ENCODE measurements around the gene PDE4D.
"Not testable (repeated sequence)": the region's sequence is repeated elsewhere in the genome, so short reads cannot be mapped to it uniquely, and the experiment has no call there.

PDE4D gene

DNA sequence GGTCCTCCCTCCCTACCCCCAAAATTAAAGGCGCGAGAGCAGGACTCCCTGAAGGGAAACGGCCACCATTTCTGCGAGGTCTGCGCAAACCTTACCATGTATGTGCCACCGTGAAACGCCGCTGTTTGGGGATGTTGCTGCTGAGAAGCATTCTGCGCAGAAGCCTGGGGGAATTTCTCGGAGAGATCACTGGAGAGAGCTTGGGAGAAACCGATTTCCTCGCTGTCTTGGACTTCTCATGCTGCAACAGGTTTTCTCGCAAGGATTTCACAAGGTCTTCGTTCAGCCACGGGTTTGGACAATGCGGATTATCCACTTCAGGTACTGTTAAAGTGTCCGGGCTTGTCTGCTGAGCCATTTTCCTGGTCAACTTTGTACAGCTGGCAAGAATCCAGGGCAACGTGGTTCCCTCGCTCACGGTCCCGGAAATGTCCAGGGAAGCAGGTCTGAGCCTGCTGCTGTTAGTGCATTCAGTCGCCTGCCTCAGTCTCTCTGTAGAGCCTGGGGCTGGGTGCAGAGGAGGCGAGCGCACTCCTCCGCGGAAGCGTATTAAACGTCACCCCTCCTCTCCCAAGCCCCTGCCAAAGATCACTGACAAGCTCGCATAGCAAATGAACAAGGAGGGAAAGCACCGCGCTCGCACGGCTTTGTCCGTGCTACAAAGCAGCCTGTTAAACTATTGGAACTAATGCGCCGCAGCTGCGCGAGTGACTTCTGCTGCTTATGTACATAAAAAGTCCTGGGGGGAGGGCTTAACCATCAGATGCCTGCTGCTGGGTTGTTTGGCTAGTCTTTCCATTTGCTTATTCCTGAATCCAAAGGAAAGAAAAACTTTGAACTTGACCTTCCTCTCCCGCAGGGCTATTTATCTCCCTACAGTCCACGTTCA is 125.1 kb downstream of the PDE4D start:
- DNase-seq (ENCODE audit: low spot score): no peak

DNA sequence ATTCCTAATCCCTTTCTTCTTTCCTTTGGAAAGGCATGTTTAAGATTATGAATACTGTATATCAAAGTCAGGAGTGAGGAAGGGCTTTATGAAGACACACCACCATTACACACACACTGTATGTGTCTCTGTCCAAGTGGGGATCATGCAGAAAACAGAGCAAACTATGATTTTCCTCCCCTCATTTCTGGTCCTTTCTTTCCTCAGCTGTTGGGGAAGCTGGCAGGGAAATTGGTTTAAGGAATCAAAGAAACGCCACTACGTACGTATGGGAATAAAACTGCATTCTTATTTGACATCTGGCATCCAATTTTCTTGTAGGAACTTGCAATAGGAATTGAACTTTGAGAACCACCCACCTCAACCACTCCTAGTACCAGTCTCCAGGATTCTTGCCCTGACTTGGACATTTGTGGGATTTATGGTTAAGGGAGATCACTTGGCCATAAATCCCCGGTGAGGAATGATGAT is 125.8 kb downstream of the PDE4D start:
- no peak for DNase-seq (ENCODE audit: low spot score)

DNA sequence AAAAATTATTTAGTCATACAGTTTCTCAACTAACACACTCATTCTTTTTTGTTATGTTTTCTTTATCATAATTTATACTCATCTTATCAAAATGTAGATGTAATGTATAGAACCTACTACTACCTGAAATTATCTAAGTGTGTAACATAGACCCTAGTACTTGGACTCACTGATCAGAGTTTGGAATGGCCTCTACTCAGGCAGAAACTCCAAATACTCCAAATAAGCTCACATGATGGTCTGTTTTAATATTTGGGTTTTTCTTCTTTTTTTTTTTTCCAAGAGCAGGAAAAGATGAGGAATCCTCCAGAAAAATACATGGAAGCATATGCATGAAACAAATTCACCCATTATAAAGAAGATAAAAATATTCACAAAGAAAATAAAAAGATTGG is 126.3 kb downstream of the PDE4D start:
- no peak for DNase-seq (ENCODE audit: low spot score)

DNA sequence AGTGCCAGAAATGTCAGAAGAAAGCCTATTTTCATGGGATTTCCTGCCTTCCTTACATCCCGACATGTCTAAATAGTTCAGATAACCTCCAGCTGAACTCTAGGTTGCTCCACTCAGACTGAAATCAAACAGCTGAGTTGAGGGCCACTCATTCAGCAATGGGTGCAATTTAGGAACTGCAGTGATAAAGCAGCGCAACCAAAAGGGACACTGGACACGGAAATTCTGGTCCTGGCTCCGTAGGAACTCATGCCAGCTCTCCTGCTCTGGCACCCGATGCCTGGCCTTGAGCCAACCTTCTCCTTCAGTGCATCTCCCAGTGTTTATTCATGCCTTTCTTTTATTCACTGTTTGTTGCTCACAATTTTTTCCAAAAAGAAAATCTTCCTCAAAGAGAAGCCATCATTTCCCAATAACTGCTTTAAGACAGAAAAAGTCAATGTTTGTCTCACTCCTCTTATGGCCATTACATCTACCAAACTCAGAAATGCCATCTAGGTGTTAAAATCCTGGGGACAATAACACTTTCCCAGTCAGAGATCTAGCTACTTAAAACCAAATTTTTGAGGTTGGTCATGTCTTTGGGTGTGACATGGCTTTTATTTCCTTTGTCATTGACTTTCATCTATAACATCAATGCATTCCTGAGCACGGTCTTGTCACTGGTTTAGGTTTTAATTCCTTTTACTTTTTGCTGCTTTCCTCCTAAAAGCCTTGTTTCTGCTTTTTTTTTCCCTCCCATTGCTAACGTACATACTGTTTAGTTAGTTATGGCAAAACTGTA is 126.9 kb downstream of the PDE4D start:
- no peak for DNase-seq (ENCODE audit: low spot score)

DNA sequence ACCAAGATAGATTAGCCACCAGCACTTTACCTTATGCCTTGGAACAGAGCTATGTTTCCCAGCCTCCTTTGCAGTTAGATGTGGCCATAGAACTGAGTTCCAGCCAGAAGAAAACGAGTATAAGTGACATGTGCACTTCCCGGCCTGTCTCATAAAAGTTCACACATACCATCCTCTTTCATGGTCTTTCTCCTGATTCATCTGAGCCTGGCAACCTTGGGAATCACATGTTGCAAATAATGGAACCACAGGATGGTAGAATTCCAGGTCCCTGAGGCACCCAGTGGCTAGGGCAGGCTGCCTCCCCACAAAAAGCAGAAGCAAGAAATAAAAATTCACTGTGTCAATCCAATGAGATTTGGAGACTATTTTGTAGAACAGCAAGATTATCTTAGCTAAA is 128.1 kb downstream of the PDE4D start:
- DNase-seq (ENCODE audit: low spot score): no peak

DNA sequence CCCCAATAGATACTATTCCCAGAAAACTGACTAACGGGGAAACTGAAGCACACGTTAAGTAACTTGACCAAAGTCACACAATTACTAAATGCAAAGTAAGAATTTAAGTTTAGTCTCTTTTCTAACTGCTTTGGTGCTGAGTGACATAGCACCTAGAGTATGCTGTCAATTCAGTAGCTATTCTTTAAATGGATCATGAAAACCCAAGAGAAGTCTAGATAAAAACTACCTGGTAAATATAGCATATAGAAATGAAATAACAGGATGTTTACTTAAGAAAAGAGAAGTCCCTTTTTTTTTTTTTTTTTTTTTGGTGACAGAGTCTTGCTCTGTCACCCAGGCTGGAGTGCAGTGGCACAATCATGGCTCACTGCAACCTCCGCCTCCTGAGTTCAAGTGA is 129.2 kb downstream of the PDE4D start:
- DNase-seq (ENCODE audit: low spot score): no peak

DNA sequence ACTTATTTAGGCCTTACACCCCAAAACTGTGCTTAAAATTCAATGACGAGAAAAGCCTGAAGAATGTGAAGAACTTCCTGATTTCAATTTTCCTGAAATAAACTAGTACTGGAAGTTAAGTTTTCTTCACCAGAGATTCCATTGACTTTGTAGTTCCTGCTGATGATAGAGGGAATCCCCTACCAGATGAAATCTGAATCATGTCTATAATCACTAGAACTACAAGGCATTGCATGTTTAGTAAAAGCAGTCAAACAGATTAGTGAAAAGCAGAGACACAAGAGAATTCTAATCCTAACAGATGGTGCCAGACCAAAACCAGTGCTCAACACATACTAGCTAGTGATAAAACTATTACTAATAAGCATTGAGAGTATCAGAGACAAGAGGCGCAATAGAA is 130.0 kb downstream of the PDE4D start:
- no peak for DNase-seq (ENCODE audit: low spot score)

DNA sequence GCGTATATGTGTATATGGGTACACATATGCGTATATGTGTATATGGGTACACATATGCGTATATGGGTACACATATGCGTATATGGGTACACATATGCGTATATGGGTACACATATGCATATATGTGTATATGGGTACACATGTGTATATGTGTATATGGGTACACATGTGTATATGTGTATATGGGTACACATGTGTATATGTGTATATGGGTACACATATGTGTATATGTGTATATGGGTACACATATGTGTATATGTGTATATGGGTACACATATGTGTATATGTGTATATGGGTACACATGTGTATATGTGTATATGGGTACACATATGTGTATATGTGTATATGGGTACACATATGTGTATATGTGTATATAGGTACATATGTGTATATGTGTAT is 131.3 kb downstream of the PDE4D start:
- DNase-seq (ENCODE audit: low spot score): not testable (repeated sequence)

DNA sequence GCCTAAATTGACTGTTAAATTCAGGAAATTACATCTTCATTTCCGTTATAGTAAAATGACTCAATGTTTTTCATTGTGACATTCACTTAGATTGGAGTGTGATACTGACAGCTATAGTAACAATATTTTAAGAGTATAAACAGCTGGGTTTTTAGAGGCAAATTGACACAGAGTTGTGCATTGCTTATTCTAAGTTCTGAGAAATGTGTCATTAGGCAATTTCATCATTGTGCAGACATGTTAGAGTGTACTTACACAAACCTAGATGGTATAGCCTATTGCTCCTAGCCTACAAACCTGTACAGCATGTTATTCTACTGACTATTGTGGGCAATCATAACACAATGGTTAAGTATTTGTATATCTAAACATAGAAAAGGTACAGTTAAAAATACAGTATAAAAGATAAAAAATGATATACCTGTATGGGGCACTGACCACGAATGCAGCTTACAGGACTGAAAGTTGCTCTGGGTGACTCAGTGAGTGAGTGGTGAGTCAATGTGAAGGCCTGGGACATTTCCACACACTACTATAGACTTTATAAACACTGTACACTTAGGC is 132.7 kb downstream of the PDE4D start:
- no peak for DNase-seq (ENCODE audit: low spot score)

DNA sequence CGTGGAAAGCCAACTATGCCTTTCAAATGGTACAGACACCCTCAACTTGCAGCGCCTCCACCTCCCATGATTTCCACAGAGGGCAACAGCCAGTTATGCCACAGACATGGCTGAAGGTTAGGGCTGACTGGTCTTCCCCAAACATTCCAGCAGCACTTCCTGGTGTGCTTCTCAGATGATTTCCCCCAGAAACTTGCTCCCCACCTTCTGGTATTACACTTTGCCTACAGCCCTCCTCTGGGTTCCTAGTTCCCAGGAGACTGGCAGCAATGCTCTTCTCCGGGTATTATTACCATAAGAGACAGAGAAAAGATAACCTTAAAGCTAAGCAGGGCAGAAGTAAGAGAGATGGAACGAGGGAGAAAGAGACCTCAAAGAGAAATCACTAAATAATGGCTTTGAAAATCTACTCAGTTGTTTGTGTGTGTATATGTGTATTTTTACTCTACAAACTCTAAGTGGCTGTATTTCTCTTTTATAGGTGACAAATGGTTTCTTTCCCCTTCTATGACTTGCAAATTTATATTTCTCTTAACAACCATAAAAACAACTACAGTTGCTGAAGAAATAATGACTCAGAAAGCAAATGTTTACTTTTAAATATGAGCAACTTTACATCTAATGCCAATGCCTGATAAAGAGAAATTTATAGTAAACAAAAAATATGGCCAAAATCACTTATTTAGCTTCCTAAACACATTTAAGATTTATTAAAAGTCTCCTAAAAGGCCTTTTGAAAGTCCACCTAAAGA is 133.8 kb downstream of the PDE4D start:
- no peak for DNase-seq (ENCODE audit: low spot score)

DNA sequence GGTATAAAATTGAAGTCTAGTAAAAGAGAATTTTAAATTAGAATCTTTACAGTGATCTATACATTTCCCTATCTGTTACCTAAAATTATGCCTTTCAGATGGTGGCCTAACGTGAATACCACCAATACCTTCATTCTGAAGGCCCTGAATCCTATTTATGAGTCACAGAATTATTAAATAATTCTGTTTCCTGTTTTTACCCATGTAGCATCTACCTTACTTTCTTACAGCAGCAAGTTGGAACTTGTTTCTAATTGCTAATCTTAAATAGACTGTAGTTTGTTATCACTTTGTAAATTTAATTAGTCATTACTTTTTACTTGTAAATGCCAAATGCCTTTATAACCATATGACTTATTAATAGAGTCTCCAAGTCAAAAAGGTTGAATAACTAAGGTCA is 135.0 kb downstream of the PDE4D start:
- no peak for DNase-seq (ENCODE audit: low spot score)

DNA sequence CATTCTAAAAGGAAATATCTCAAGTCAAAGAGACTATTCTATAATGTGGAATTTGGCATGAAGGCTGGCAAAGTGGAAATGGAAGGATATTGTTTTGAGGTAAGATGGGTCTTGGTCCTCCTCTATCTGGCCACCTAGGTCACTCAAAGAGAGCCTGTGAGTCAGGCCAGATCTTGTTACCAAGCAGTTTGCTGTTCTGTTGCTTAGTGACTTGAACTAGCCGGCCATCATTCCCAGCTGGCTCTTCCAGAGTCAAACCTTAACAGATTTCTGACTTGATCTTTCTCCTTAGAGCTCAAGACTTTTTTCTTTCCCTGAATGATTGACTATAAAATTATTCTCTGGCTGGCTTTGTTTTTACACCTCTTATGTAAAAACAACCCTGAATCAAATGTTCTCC is 136.1 kb downstream of the PDE4D start:
- no peak for DNase-seq (ENCODE audit: low spot score)

DNA sequence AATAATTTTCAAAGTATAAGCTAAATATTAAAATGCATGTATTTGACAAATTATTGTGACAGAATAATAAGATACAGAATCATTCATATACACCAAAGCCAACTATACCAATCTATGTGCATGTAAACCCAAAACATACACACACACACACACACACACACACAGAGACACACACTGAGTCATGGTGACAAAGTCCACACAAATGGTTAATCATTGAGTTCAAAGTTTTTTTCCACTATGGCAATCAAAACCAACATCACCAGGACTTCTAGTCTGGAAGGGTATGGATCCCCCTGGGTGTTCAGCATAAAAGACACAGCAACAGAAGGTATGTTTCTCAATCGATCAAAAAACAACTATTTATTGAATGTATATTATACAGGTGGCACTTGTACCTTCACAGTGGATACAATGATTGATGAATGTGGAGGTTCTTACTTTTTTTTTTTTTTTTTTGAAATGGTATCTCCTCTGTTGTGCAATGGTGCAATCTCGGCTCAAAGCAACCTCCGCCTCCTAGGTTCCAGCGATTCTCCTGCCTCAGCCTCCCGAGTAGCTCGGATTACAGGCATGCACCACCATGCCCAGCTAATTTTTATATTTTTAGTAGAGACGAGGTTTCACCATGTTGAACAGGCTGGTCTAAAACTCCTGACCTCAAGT is 137.0 kb downstream of the PDE4D start:
- no peak for DNase-seq (ENCODE audit: low spot score)

DNA sequence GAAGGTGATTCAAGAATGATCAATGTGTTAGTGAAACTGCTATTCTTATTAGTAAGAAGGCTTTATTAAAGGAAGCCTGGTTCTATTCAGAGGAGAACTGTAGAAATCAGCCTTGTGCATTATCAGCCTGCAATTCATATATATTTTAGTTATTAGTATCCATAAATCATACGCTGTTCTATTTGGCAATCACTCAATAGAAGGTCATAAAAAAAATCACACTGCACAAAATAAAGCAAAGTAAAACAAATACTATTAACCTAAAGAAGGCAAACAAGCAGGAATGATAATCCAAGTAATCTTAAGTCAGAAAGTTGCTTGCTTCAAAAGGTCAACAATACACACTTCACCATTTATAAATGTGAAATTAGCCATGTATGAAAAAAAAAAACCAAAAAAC is 138.1 kb downstream of the PDE4D start:
- no peak for DNase-seq (ENCODE audit: low spot score)

DNA sequence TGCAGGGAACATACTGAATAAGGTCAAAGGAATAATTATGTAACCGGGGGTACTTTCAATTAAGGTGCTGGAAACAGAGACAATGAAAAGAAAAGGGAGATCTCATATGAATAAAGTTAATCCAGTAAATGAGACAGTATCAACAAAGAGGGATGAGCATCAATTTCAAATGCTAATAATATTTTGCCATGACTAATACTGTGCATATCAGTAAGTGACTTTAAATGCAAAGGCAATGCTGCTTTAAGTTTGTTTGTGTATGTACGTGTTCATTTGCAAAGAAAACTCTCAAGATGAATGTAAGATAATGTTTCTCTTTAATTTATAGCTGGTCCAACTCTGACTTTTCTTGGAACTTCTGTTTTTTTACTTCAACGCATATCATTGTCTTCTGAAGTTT is 139.9 kb downstream of the PDE4D start:
- no peak for DNase-seq (ENCODE audit: low spot score)

DNA sequence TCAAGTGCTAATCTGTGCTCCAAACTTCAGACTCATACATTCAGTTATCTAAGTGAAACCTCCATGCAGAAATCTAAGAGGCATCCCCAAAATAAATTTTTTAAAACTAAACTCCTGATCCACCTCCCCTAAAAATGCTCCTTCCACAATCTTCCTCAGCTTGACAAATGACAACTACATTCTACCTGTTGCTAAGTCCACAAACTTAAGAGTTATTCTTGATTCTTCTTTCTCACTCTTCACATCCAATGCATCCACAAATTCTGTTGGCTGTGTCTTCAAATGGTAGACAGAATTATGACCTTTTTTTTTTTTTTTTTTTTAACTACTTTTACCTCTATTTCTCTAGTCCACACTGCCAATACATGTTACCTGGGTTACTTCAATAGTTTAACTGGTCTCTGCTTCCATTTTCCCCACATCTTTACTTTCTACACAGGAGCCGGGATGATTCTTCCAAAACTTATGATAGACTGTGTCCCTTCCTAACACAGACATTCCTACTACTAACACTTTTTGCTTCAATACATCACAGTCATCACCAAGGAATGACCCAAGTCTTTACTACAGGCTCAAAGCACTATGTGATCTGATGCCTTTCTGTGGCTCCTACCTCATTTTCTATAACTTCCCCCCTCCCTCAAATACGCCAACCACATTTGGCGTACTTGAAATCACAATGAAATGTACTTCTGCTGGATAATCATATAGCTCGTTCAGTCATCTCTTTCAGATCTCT is 143.6 kb downstream of the PDE4D start:
- DNase-seq (ENCODE audit: low spot score): no peak

DNA sequence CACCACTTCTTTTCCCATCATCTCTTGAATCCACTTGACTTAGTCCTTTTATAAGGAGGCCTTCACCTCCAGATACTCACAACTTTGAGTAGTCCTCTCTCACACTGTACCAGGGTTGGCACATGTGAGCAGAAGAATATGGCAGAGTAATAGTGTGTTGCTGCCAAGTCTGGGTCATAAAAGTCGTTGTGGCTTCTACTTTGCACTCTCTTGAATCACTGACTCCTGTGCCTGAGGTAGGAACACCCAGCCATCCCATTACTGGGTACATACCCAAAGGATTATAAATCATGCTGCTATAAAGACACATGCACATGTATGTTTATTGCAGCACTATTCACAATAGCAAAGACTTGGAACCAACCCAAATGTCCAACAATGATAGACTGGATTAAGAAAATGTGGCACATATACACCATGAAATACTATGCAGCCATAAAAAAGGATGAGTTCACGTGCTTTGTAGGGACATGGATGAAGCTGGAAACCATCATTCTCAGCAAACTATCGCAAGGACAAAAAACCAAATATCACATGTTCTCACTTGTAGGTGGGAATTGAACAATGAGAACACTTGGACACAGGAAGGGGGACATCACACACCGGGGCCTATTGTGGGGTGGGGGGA is 145.4 kb downstream of the PDE4D start:
- not testable (repeated sequence) for DNase-seq (ENCODE audit: low spot score)

DNA sequence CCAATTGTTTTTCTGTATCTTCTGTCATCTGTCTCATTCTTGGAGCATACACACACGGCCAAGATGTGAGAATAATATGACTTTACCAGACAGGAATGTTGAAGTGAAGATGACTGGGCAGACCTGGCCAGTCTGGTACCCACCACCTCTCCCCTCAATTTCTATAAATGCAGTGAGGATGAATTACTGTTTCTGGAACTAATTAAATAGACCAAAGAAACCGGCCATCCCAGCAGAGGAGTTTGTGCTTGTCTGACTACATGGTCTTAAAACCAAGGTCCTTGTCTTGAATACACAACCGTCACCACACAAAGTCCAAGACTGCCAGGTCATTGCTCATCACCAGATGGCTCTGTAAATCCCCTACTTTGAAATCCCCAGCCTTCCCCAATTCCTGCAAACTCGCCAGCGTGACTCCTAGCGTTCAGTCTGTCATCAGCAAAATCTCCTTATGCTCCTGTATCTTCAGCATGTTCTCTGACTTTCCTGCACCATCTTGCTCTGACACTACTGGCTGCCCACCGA is 147.2 kb downstream of the PDE4D start:
- DNase-seq (ENCODE audit: low spot score): no peak

DNA sequence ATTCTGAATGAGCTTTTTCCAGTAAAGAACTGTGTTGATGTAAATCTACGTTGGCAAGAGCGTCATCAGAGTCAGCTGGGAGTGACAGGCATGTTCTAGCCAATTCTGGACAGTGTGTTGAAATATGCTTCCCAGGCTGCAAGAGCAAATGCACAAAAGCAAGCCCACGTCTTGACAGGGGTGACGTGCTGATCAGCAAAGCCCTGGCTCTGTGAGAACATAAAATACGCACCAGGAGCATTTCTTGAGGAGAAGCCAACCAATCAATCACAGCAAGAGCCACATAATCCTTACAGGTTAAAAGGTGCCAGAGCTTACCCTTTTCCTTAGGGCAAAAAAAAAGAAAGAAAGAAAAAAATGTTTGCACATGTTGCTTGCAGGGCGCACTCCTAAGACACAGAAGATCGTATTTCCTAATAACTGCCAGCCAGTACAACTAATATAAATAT is 148.1 kb downstream of the PDE4D start:
- DNase-seq (ENCODE audit: low spot score): no peak

DNA sequence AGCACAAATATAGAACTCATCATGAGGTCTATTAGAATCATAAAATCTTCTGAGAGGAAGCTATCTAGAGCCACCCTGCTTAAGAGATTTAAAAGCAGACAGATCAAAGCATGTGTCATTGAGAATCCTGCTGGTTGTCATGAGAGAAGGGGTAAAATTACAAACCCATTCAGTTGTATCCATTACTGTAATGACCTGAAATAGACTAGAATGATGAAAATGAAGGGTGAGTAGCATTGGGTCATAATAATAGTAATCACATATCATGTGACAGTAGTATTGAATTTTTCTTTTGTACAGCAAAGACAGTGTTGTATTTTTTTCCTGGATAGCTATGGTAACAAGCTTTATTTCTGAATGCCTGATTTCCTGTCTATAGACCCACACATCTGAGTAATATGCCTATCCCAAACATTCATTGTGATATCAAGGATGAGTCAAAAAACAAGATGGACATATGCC is 149.0 kb downstream of the PDE4D start:
- no peak for DNase-seq (ENCODE audit: low spot score)

All from CD4-positive, alpha-beta T cell treated with Interleukin-2 at 100 ng/mL for 4 hours (primary cell).